ENCODE results near the gene KCNB1. TPM values are rescaled to one million over a fixed set of nuclear protein-coding genes. Genes with fewer than 3 reads are reported as not detected.
"Not testable (repeated sequence)": the region's sequence is repeated elsewhere in the genome, so short reads cannot be mapped to it uniquely, and the experiment has no call there.

Gene KCNB1
- polyA plus RNA-seq, 1 donor from 2014 or later, result 3.6 TPM

DNA sequence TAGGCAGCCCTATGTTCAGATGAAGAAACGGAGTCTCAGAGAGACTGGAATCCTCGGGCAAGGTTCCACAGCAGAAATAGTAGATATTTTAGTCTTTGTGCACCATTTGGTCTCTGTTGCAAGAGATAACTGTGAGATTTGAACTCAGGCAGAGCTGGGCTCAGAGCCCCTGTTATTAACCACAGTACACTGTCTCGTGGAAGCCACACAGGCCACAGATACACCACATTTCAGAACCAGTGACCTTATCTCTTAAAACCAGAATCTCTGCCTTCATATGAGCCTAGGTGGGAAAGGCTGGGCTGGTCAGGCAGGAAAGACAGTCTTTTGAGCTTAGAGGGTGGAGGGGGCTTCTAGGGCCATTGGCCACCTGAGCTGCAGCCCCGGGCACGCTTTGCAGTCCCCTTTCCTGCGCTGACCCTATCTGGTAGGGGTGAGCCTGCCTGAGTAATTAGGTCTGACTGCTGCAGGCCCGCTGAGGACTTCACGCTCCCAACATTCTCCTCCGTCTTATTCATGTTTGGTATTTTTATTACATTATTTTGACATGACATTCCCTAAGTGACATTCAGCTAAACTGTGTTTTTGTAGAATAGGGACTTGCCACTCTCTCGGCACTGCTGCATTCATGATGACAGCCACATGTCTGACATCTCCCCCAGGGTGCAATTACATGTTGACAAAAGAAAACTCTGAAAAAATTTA is 71.1 kb downstream of the KCNB1 start:
- Histone ChIP-seq H4K20me1 (ENCODE audit: insufficient read depth) (no peaks in the 10 kb centered on the region), H3K9ac (ENCODE audit: low read length) (no peak overlapping the region), H3K9me2 (ENCODE audit: insufficient read depth, low read length) (no peaks in the 10 kb centered on the region), H3K9me3 (ENCODE audit: low read length) (no peaks in the 10 kb centered on the region), H3K27me3 (ENCODE audit: insufficient read depth, low read depth, low read length) (no peaks in the 10 kb centered on the region), H2AFZ (ENCODE audit: low read depth, low read length) (no peak overlapping the region), H3K79me2 (replicated peaks; ENCODE audit: insufficient read depth, low read length) (no peaks in the 10 kb centered on the region), H3K4me2 (ENCODE audit: low read length) (no peak overlapping the region), H3K4me3 (ENCODE audit: low read length) (no peak overlapping the region), H3F3A (ENCODE audit: insufficient read depth, low read length, poor library complexity, severe bottlenecking) (no peaks in the 10 kb centered on the region), H3K36me3 (ENCODE audit: insufficient read depth, low read length) (no peaks in the 10 kb centered on the region), H3K27ac (ENCODE audit: low read length) (no peak overlapping the region)
- TF ChIP-seq TAF1 (IDR thresholded peaks at IDR 0.05; ENCODE audit: low read depth), result no peak
- TF ChIP-seq, protein P1, sequence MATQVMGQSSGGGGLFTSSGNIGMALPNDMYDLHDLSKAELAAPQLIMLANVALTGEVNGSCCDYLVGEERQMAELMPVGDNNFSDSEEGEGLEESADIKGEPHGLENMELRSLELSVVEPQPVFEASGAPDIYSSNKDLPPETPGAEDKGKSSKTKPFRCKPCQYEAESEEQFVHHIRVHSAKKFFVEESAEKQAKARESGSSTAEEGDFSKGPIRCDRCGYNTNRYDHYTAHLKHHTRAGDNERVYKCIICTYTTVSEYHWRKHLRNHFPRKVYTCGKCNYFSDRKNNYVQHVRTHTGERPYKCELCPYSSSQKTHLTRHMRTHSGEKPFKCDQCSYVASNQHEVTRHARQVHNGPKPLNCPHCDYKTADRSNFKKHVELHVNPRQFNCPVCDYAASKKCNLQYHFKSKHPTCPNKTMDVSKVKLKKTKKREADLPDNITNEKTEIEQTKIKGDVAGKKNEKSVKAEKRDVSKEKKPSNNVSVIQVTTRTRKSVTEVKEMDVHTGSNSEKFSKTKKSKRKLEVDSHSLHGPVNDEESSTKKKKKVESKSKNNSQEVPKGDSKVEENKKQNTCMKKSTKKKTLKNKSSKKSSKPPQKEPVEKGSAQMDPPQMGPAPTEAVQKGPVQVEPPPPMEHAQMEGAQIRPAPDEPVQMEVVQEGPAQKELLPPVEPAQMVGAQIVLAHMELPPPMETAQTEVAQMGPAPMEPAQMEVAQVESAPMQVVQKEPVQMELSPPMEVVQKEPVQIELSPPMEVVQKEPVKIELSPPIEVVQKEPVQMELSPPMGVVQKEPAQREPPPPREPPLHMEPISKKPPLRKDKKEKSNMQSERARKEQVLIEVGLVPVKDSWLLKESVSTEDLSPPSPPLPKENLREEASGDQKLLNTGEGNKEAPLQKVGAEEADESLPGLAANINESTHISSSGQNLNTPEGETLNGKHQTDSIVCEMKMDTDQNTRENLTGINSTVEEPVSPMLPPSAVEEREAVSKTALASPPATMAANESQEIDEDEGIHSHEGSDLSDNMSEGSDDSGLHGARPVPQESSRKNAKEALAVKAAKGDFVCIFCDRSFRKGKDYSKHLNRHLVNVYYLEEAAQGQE (IDR thresholded peaks at IDR 0.05; ENCODE audit: borderline replicate concordance), result no peak
- peak; percentile 71 for TF ChIP-seq EP300 (conservative IDR thresholded peaks at IDR 0.05; ENCODE audit: poor library complexity, severe bottlenecking)
- no peak for TF ChIP-seq SMC3 (conservative IDR thresholded peaks at IDR 0.05; ENCODE audit: poor library complexity)
- no peak for TF ChIP-seq EZH2 (IDR thresholded peaks at IDR 0.05; ENCODE audit: borderline replicate concordance, insufficient read depth, low read length, poor library complexity, severe bottlenecking)
- TF ChIP-seq POLR2AphosphoS5 (IDR thresholded peaks at IDR 0.05), result peak; percentile 83
- no peak for TF ChIP-seq RAD21 (conservative IDR thresholded peaks at IDR 0.05)
- TF ChIP-seq, protein P2, sequence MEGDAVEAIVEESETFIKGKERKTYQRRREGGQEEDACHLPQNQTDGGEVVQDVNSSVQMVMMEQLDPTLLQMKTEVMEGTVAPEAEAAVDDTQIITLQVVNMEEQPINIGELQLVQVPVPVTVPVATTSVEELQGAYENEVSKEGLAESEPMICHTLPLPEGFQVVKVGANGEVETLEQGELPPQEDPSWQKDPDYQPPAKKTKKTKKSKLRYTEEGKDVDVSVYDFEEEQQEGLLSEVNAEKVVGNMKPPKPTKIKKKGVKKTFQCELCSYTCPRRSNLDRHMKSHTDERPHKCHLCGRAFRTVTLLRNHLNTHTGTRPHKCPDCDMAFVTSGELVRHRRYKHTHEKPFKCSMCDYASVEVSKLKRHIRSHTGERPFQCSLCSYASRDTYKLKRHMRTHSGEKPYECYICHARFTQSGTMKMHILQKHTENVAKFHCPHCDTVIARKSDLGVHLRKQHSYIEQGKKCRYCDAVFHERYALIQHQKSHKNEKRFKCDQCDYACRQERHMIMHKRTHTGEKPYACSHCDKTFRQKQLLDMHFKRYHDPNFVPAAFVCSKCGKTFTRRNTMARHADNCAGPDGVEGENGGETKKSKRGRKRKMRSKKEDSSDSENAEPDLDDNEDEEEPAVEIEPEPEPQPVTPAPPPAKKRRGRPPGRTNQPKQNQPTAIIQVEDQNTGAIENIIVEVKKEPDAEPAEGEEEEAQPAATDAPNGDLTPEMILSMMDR (IDR thresholded peaks at IDR 0.05; ENCODE audit: poor library complexity, severe bottlenecking), result no peak
- no peak for TF ChIP-seq MXI1 (conservative IDR thresholded peaks at IDR 0.05; ENCODE audit: poor library complexity, severe bottlenecking)

DNA sequence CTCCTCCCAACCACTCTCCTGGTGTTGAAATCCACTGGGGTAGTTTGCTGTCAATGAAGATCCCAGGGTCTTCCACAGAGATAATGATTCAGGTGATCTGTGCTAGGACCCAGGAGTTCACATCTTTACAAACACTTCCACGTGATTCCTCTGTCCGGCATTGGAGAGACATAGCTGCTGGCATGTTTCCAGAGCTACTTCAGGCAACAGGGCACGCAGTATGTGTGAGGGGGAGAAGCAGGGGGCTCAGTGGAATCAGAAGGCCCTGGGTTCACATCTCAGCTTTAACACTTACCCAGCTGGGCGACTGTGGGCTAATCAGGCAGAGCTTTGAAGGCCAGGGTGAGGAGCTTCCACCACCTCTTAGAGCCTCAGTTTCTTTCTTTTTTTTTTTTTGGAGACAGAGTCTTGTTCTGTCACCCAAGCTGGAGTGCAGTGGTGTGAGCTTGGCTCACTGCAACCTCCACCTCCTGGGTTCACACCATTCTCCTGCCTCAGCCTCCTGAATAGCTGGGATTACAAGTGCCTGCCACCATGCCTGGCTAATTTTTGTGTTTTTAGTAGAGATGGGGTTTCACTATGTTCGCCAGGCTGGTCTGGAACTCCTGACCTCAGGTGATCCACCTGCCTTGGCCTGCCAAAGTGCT is 72.4 kb downstream of the KCNB1 start:
- H4K20me1 ChIP-seq (ENCODE audit: insufficient read depth); H3K9me3 ChIP-seq (ENCODE audit: low read length); H3K4me2 ChIP-seq (ENCODE audit: low read length); H2AFZ ChIP-seq (ENCODE audit: low read depth, low read length); H3K27ac ChIP-seq (ENCODE audit: low read length); H3K4me3 ChIP-seq (ENCODE audit: low read length); H3K9ac ChIP-seq (ENCODE audit: low read length); H3F3A ChIP-seq (ENCODE audit: insufficient read depth, low read length, poor library complexity, severe bottlenecking); H3K9me2 ChIP-seq (ENCODE audit: insufficient read depth, low read length); H3K36me3 ChIP-seq (ENCODE audit: insufficient read depth, low read length); H3K27me3 ChIP-seq (ENCODE audit: insufficient read depth, low read depth, low read length); H3K79me2 ChIP-seq (replicated peaks; ENCODE audit: insufficient read depth, low read length): not testable (repeated sequence)
